Upper lobe of right lung (tissue), 1 donor: Measurements from ENCODE around the gene CASKIN2. TPM values are rescaled to one million over a fixed set of nuclear protein-coding genes. Genes with fewer than 3 reads are reported as not detected.

ENCODE experiments used
- ATAC-seq: fragments of 200-7000 bp; cut with Tn5 transposase; one replicate; pipeline ENCODE4 v1.9.1; 2020; ENCODE audit warnings: mild to moderate bottlenecking, moderate library complexity
- DNase-seq: peaks from one replicate; pipeline ENCODE4 v3.0.0-alpha.2; 2020
- H3K27ac ChIP-seq: fragments of 200-600 bp; one replicate; pipeline ENCODE4 v1.8.0; 2022
- H3K27me3 ChIP-seq: fragments of 200-600 bp; one replicate; pipeline ENCODE4 v1.8.0; 2022; ENCODE audit warnings: mild to moderate bottlenecking
- H3K36me3 ChIP-seq: fragments of 200-600 bp; one replicate; pipeline ENCODE4 v1.8.0; 2022
- H3K4me1 ChIP-seq: fragments of 200-600 bp; one replicate; pipeline ENCODE4 v1.8.0; 2022
- H3K4me3 ChIP-seq: fragments of 200-600 bp; one replicate; pipeline ENCODE4 v1.8.0; 2022; ENCODE audit warnings: mild to moderate bottlenecking
- H3K9me3 ChIP-seq: fragments of 200-600 bp; one replicate; pipeline ENCODE4 v1.8.0; 2022
- intact Hi-C: fragments of 100-400 bp; cut with DNase I; formaldehyde crosslinking; loops from one replicate; pipeline ENCODE4 v1.11.0; 2022
- total RNA-seq: library from RNA; stranded (reverse); fragmentation: NEBNext Ultra II Directional; extraction: Animal tissue kit (Norgen Biotek cat#: 25700); gene quantifications from one replicate; pipeline ENCODE4 v1.2.1, GENCODE V29; 2021
- TF ChIP-seq, protein P1 (sequence below): fragments of 200-600 bp; IDR thresholded peaks from one replicate; pipeline ENCODE4 v1.8.0; 2022; ENCODE audit warnings: antibody characterized with exemption
- donor health status: DM: no; HTN: yes; CAD: no; lungs with severe emphysema.

CASKIN2 gene
- total RNA-seq, 1 donor from 2014 or later = 101 TPM

DNA sequence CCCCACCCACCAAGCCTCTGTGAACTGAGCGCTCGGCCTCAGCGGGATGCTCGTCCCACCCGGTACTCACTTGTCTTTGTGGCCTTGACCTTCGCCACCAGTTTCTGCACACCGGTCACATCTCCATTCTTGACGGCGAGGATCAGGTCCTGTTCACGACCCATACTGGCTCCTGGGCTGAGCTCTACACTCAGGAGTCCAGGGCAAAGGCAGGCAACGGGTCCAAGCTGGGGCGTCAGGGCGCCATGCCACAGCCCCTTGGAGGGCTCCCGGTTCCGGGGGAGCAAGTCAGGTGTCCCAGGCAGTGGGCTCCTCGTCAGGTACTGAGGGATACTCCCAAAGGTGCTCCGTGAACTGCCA is 1.7 kb downstream of the CASKIN2 start:
- peak overlapping the region; percentile 73 for H3K27ac ChIP-seq
- ATAC-seq (no peak), DNase-seq (peak; percentile 60)
- H3K9me3 ChIP-seq = no peaks in the 10 kb centered on the region
- intact Hi-C loops = loop anchor here (10.0 kb wide), 1 partner anchor 89 kb away; no protein-coding TSS in a partner anchor
- H3K36me3 ChIP-seq = no peaks in the 10 kb centered on the region
- TF ChIP-seq, protein P1, sequence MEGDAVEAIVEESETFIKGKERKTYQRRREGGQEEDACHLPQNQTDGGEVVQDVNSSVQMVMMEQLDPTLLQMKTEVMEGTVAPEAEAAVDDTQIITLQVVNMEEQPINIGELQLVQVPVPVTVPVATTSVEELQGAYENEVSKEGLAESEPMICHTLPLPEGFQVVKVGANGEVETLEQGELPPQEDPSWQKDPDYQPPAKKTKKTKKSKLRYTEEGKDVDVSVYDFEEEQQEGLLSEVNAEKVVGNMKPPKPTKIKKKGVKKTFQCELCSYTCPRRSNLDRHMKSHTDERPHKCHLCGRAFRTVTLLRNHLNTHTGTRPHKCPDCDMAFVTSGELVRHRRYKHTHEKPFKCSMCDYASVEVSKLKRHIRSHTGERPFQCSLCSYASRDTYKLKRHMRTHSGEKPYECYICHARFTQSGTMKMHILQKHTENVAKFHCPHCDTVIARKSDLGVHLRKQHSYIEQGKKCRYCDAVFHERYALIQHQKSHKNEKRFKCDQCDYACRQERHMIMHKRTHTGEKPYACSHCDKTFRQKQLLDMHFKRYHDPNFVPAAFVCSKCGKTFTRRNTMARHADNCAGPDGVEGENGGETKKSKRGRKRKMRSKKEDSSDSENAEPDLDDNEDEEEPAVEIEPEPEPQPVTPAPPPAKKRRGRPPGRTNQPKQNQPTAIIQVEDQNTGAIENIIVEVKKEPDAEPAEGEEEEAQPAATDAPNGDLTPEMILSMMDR = no peak
- H3K4me3 ChIP-seq = peak overlapping the region; percentile 87
- peaks cover 41% of the 10 kb centered on the region for H3K4me1 ChIP-seq
- no peaks in the 10 kb centered on the region for H3K27me3 ChIP-seq

DNA sequence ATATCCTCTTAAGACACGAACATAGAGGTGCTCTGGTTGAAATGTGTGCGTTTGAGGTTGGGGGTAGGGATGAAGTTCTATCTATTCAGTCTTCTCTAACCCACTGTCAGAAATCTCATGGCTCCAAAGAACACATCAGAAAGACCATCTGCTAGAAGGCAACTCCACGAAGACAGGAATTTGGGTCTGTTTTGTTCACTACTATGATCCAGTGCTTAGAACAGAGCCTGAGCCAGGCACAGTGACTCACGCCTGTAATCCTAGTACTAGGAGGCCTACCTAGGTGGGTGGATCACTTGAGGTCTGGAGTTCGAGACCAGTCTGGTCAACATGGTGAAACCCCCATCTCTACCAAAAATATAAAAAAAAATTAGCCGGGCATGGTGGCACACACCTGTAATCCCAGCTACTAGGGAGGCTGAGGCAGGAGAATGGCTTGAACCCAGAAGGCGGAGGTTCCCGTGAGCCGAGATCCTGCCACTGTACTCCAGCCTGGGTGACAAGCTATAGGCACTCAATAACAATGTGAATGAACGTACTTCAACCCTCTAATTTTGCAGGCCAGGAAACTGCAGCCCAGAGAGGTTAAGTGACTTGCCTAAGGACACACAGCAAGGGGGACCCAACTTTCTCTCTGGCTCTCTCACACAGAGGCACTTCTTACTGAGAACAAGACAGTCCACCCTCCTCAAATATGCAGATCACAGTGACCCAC is 2.3 kb downstream of the CASKIN2 start:
- DNase-seq = no peak
- Histone ChIP-seq H3K27me3 (no peaks in the 10 kb centered on the region), H3K4me1 (peaks cover 40% of the 10 kb centered on the region), H3K36me3 (no peaks in the 10 kb centered on the region), H3K27ac (peak overlapping the region; percentile 73), H3K9me3 (no peaks in the 10 kb centered on the region), H3K4me3 (peak overlapping the region; percentile 87)
- TF ChIP-seq, protein P1 = no peak
- ATAC-seq = no peak
- intact Hi-C loops = loop anchor here (10.0 kb wide), 1 partner anchor 88 kb away; no protein-coding TSS in a partner anchor

DNA sequence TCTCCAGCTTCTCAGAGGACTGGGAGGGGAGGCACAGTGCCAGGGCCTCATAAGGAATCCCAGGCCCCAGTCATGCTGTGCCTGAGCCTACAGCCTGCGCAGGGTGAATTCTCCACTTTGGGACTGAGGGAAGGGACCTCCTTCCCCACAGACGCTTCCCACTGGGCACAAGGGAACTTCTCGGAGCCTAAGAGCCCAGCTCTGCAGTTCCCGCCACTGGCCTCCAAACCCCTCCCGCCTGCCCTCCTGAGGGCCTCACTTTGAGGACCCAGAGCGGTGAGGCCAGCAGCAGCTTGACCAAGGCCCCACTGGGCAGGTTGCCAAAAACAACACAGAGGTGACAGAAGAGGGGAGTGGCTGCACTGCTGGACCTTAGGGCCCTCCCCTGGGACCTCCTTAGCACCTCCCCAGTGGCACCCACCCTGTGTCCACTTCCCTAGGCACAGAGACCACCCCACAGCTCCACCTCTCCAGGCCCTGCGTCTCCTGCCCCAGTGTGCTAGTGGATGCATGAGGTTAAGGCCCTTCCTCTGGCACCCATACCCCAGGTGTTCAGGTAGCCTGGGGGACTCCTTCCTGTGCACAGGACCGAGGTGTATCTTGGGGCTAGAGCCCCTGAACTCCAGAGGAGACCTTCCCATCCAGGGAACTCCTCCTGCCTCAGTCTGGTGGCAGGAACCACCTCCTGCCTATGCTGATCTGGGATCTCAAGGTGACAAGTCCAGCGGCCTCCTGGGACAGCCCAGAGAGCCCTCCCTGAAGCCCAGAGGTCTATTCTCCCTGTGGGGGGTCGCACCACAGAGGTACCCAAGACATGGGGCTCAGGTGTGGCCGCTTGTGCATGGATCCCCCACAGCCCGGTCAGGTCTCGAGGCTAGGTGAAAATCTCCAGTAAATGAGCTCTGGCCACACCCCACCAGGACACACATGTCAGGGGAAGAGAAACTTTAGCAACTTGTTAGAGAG is 3.4 kb downstream of the CASKIN2 start:
- TF ChIP-seq, protein P1 = no peak
- Histone ChIP-seq H3K36me3 (peaks cover 5% of the 10 kb centered on the region), H3K4me3 (peak overlapping the region; percentile 87), H3K27me3 (no peaks in the 10 kb centered on the region), H3K4me1 (peaks cover 31% of the 10 kb centered on the region), H3K27ac (peak overlapping the region; percentile 67), H3K9me3 (no peaks in the 10 kb centered on the region)
- peak; percentile 5 for ATAC-seq
- intact Hi-C loops = loop anchor here (10.0 kb wide), 1 partner anchor 87 kb away; no protein-coding TSS in a partner anchor
- peak; percentile 85 for DNase-seq

DNA sequence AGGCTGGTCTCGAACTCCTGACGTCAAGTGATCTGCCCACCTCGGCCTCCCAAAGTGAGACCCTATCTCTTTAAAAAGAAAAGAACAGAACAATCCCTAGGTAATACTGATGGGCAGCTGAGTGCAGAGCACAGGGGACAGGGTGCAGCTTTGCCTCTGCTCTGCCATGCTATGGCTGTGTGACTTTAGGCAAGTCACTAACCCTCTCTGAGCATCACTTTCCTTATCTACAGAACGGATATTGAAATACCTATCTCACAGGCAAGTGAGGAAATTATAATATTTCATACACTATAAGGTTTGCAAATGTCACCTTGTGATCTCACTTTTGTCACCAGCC is 4.1 kb downstream of the CASKIN2 start:
- peaks cover 10% of the 10 kb centered on the region for H3K36me3 ChIP-seq
- TF ChIP-seq, protein P1 = no peak
- DNase-seq (no peak), ATAC-seq (no peak)
- H3K4me3 ChIP-seq = peak overlapping the region; percentile 87
- peaks cover 31% of the 10 kb centered on the region for H3K4me1 ChIP-seq
- peak overlapping the region; percentile 67 for H3K27ac ChIP-seq
- H3K27me3 ChIP-seq = no peaks in the 10 kb centered on the region
- no peaks in the 10 kb centered on the region for H3K9me3 ChIP-seq
- intact Hi-C loops = loop anchor here (10.0 kb wide), 1 partner anchor 86 kb away; no protein-coding TSS in a partner anchor

DNA sequence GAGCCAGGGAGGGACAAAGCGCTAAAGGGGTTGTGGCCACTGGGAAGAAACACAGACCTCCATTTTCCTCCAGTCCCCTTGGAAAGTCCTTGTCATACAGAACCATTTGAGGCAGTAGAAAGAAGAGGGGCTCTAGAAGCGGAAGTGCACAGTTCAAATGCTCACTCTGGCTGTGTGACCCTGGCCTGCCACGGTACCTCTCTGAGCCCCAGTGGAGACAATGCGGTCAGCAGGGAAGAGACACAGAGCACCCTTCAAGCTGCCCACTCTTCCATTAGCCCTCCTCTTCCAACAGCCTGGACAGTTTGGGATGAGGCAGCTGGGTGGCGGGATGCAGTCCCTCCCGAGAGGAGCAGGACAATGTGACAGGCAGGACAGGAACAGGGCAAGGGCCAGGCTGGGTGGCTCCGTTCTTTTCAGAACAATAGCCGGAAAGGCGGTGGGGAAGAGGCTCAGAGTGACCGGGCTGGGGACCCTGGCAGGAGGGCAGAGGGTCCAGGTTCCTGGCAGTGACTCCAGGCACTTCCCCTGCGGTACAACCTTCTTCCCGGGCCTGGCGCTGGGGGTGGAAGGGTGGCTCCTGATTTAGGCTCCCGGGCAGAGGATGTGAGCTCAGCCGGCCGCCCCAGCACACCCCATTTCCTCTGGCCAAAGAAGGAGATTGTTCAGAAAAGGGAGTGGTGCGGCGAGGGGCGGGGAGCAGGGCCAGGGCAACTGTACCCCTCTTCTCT is 5.6 kb downstream of the CASKIN2 start:
- intact Hi-C loops = loop anchor here (10.0 kb wide), 1 partner anchor 85 kb away; no protein-coding TSS in a partner anchor
- ATAC-seq (peak; percentile 43), DNase-seq (peak; percentile 69)
- H3K4me1 ChIP-seq = peaks cover 31% of the 10 kb centered on the region
- H3K36me3 ChIP-seq = peaks cover 22% of the 10 kb centered on the region
- H3K27me3 ChIP-seq = no peaks in the 10 kb centered on the region
- H3K9me3 ChIP-seq = no peaks in the 10 kb centered on the region
- peak overlapping the region; percentile 67 for H3K27ac ChIP-seq
- peak overlapping the region; percentile 87 for H3K4me3 ChIP-seq
- TF ChIP-seq, protein P1 = no peak
